Esophagus muscularis mucosa (tissue), 4 donors: ENCODE results near the gene MAGIX.
"Not testable (repeated sequence)": the region's sequence is repeated elsewhere in the genome, so short reads cannot be mapped to it uniquely, and the experiment has no call there.

Source experiments
- EP300 ChIP-seq: sonication (generic); formaldehyde crosslinking; IDR thresholded peaks from one replicate; pipeline ENCODE4 v1.6.1; 2017; ENCODE audit warnings: antibody characterized with exemption
- POLR2A ChIP-seq: fragments of 450-650 bp; IDR thresholded peaks from one replicate; pipeline ENCODE4 v1.6.1; 2017; ENCODE audit warnings: antibody characterized with exemption, moderate library complexity, mild to moderate bottlenecking, low read depth
- POLR2AphosphoS5 ChIP-seq, 2 donors: sonication (generic); formaldehyde crosslinking; IDR thresholded peaks; one replicate each; pipeline ENCODE4 v1.6.1; 2017; ENCODE audit warnings: antibody characterized with exemption in 2 of 2
- TF ChIP-seq, protein P1 (sequence below), 3 experiments: fragments of 200-600 bp in 2 of 3; fragments of 450-650 bp in 1 of 3; sonication (generic) in 2 of 3; IDR thresholded peaks; one replicate each; pipeline ENCODE4 v1.5.1; 2017 to 2019; ENCODE audit warnings: antibody characterized with exemption in 3 of 3, mild to moderate bottlenecking in 2 of 3, moderate library complexity in 1 of 3

- not testable (repeated sequence) for TF ChIP-seq POLR2A; POLR2AphosphoS5 (IDR thresholded peaks at IDR 0.05); EP300
- TF ChIP-seq, protein P1, sequence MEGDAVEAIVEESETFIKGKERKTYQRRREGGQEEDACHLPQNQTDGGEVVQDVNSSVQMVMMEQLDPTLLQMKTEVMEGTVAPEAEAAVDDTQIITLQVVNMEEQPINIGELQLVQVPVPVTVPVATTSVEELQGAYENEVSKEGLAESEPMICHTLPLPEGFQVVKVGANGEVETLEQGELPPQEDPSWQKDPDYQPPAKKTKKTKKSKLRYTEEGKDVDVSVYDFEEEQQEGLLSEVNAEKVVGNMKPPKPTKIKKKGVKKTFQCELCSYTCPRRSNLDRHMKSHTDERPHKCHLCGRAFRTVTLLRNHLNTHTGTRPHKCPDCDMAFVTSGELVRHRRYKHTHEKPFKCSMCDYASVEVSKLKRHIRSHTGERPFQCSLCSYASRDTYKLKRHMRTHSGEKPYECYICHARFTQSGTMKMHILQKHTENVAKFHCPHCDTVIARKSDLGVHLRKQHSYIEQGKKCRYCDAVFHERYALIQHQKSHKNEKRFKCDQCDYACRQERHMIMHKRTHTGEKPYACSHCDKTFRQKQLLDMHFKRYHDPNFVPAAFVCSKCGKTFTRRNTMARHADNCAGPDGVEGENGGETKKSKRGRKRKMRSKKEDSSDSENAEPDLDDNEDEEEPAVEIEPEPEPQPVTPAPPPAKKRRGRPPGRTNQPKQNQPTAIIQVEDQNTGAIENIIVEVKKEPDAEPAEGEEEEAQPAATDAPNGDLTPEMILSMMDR (IDR thresholded peaks at IDR 0.05) = not testable (repeated sequence)
Observed at GRCh38 chrX:49127742-49128258, 34.8 kb upstream of the MAGIX start.
